NB4 (cell line): ENCODE measurements around the gene PLAAT5.
A peak's percentile ranks its signal among the peaks of the same experiment; 100 is the strongest.

Source experiments
- DNase-seq: peaks from one replicate; pipeline ENCODE4 v3.0.0; 2010; ENCODE audit warnings: low read depth
- H3K4me3 ChIP-seq: one replicate; pipeline ENCODE4 v1.5.1; 2011; ENCODE audit warnings: mild to moderate bottlenecking, low read depth, low read length, moderate library complexity
- MYC ChIP-seq: IDR thresholded peaks from 2 replicates; pipeline ENCODE4 v1.6.1; 2011; ENCODE audit warnings: low read depth, low read length
- POLR2A ChIP-seq: IDR thresholded peaks from 2 replicates; pipeline ENCODE4 v1.6.1; 2011; ENCODE audit warnings: mild to moderate bottlenecking; ENCODE audit not compliant: insufficient read length; ENCODE audit errors: extremely low read depth
- TF ChIP-seq, protein P1 (sequence below): IDR thresholded peaks from 2 replicates; pipeline ENCODE4 v1.6.1; 2011; ENCODE audit warnings: low read depth, low read length
- TF ChIP-seq, protein P2 (sequence below): IDR thresholded peaks from one replicate; pipeline ENCODE4 v1.5.1; 2012; ENCODE audit warnings: low read depth, low read length

The PLAAT5 gene

DNA sequence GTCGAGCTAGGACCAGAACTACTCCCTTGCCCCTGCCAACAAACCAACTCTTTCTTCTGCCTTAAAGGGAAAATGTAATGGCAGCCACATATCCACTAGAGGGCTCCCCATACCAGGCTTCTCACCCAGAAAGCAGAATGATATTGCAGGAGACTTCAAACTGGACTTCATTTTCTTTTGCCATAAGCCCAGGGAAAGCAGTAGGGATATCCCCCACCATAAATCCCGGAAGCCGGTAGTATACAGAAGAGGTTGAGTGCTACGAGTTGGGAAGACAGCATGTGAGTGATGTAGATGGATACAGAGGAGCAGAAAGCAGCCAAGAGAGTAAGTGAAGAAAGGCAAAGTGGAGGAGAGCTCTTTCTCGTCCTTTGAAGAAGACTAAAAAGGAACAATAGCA lies 12.1 kb downstream of the PLAAT5 start:
- DNase-seq, result peak; percentile 86
- TF ChIP-seq, protein P1, sequence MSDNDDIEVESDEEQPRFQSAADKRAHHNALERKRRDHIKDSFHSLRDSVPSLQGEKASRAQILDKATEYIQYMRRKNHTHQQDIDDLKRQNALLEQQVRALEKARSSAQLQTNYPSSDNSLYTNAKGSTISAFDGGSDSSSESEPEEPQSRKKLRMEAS, result 0 out of 2 replicates have a peak, but pooled peaks have one; percentile 15
- TF ChIP-seq, protein P2, sequence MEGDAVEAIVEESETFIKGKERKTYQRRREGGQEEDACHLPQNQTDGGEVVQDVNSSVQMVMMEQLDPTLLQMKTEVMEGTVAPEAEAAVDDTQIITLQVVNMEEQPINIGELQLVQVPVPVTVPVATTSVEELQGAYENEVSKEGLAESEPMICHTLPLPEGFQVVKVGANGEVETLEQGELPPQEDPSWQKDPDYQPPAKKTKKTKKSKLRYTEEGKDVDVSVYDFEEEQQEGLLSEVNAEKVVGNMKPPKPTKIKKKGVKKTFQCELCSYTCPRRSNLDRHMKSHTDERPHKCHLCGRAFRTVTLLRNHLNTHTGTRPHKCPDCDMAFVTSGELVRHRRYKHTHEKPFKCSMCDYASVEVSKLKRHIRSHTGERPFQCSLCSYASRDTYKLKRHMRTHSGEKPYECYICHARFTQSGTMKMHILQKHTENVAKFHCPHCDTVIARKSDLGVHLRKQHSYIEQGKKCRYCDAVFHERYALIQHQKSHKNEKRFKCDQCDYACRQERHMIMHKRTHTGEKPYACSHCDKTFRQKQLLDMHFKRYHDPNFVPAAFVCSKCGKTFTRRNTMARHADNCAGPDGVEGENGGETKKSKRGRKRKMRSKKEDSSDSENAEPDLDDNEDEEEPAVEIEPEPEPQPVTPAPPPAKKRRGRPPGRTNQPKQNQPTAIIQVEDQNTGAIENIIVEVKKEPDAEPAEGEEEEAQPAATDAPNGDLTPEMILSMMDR, result peak; percentile 96
- TF ChIP-seq POLR2A (no peak), MYC (no peak)
- no peak overlapping the region for H3K4me3 ChIP-seq

DNA sequence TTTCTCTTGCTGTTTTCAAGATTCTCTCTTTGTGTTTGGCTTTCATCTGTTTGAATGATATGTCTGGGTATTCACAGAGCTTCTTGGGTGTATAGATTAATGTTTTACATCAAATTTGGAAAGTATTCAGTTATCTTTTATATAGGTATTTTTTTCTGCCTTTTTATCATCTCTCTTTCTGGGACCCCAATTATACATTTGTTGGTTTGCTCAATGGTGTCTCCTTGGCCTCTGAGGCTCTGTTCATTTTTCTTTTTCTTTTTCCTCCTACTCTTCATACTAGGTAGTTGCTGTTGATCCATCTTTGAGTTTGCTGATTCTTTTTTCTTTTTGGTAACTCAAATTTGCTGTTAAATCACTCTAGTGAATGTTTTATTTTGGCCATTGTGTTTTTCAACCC lies 14.3 kb downstream of the PLAAT5 start:
- H3K4me3 ChIP-seq, result no peak overlapping the region
- TF ChIP-seq MYC (no peak), POLR2A (no peak)
- TF ChIP-seq, protein P1, result no peak
- TF ChIP-seq, protein P2, result no peak
- DNase-seq, result no peak

- H3K4me3 ChIP-seq, result no peak overlapping the region
- DNase-seq, result no peak
- TF ChIP-seq POLR2A, result no peak
- TF ChIP-seq, protein P1, result no peak
- TF ChIP-seq, protein P2, result no peak
- TF ChIP-seq MYC, result no peak
Observed at GRCh38 chr11:63472372-63472771, 18.6 kb downstream of the PLAAT5 start.

DNA sequence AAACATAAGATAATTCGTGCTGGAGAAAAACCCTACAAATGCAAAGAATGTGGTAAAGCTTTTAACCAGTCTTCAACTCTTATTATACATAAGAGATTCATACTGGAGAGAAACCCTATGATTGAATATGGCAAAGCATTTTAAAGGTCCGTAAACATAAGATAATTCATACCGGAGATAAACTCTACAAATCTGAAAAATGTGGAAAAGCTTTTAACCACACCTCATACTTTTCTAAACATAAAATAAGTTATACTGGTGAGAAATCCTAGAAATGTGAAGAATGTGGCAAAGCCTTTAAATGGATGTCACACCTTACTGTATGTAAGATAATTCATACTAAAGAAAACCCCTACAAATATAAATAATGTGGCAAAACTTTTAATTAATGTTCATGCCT lies 20.7 kb downstream of the PLAAT5 start:
- DNase-seq, result no peak
- TF ChIP-seq, protein P1, result no peak
- TF ChIP-seq POLR2A (no peak), MYC (no peak)
- TF ChIP-seq, protein P2, result no peak
- no peak overlapping the region for H3K4me3 ChIP-seq

GRCh38 chr11:63462137-63462536 lies 28.8 kb downstream of the PLAAT5 start:
- peak; percentile 31 for DNase-seq
- no peak overlapping the region for H3K4me3 ChIP-seq
- TF ChIP-seq POLR2A (no peak), MYC (no peak)
- TF ChIP-seq, protein P2, result no peak
- TF ChIP-seq, protein P1, result no peak

DNA sequence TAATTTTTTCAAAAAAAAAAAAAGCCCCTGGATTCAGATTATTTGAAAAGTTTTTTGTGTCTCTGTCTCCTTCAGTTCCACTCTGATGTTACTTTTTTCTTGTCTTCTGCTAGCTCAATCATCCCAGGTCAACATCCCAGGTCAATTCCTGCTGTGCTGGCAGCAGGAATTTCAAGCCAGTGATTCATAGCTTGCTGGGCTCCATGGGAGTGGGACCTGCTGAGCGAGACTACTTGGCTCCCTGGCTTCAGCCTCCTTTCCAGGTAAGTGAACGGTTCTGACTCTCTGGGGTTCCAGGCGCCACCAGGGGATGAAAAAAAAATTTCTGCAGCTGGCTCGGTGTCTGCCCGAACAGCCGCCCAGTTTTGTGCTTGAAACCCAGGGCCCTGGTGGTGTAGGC lies 31.4 kb downstream of the PLAAT5 start:
- TF ChIP-seq POLR2A (no peak), MYC (no peak)
- TF ChIP-seq, protein P1, result no peak
- TF ChIP-seq, protein P2, result no peak
- no peak for DNase-seq
- H3K4me3 ChIP-seq, result no peak overlapping the region
